Astrocyte of the hippocampus (primary cell): ENCODE results near the gene EFNA3.

ENCODE experiments used
- DNase-seq: peaks from one replicate; pipeline ENCODE4 v3.0.0; 2011; ENCODE audit warnings: low read depth, low spot score

EFNA3 gene

GRCh38 chr1:155066777-155067176 is 11.9 kb upstream of the EFNA3 start:
- DNase-seq: no peak

GRCh38 chr1:155068599-155068998 is 10.0 kb upstream of the EFNA3 start:
- DNase-seq: no peak

GRCh38 chr1:155069551-155070157 is 9.0 kb upstream of the EFNA3 start:
- no peak for DNase-seq

- no peak for DNase-seq
These were observed 8.4 kb upstream of the EFNA3 start for GRCh38 chr1:155070158-155070621.

GRCh38 chr1:155070721-155071569 is 7.7 kb upstream of the EFNA3 start:
- peak; percentile 84 for DNase-seq

- DNase-seq: no peak
These were observed 6.9 kb upstream of the EFNA3 start for GRCh38 chr1:155071701-155072100.

- no peak for DNase-seq
These were observed 5.9 kb upstream of the EFNA3 start for GRCh38 chr1:155072531-155073289.

GRCh38 chr1:155073377-155074242 is 5.0 kb upstream of the EFNA3 start:
- DNase-seq: no peak

- no peak for DNase-seq
These were observed 3.1 kb upstream of the EFNA3 start for GRCh38 chr1:155075535-155075934.

GRCh38 chr1:155076371-155076770 is 2.3 kb upstream of the EFNA3 start:
- DNase-seq: no peak

- no peak for DNase-seq
These were observed 1.3 kb upstream of the EFNA3 start for GRCh38 chr1:155077346-155077745.

- no peak for DNase-seq
These were observed 735 bp upstream of the EFNA3 start for GRCh38 chr1:155077758-155078445.

GRCh38 chr1:155079210-155079486 is 511 bp downstream of the EFNA3 start:
- DNase-seq: no peak

GRCh38 chr1:155079487-155080311 is 1.1 kb downstream of the EFNA3 start:
- no peak for DNase-seq

GRCh38 chr1:155080312-155081228 is 1.9 kb downstream of the EFNA3 start:
- no peak for DNase-seq

- DNase-seq: no peak
These were observed 3.0 kb downstream of the EFNA3 start for GRCh38 chr1:155081472-155082300.

GRCh38 chr1:155082301-155083051 is 3.8 kb downstream of the EFNA3 start:
- DNase-seq: no peak
